GM23338 (cell line): ENCODE measurements around the gene CYSRT1. TPM values are rescaled to one million over a fixed set of nuclear protein-coding genes. Genes with fewer than 3 reads are reported as not detected.

Source experiments
- ATAC-seq: fragments of 200-7000 bp; cut with Tn5 transposase; 3 replicates; pipeline ENCODE4 v1.9.1; 2020
- DNase-seq: peaks from one replicate; pipeline ENCODE4 v3.0.0-alpha.2; 2015; ENCODE audit warnings: low spot score
- H2AFZ ChIP-seq: fragments of 200-600 bp; sonication (generic); 2 replicates; pipeline ENCODE4 v1.8.0; 2016; ENCODE audit warnings: antibody characterized with exemption, mild to moderate bottlenecking, moderate library complexity
- H3F3A ChIP-seq: fragments of 200-600 bp; sonication (generic); replicated peaks from 2 replicates; pipeline ENCODE4 v1.8.0; 2017; ENCODE audit warnings: antibody characterized with exemption, mixed run types, low read depth
- H3K27ac ChIP-seq: fragments of 200-600 bp; sonication (generic); 2 replicates; pipeline ENCODE4 v1.6.1; 2016; ENCODE audit warnings: low read depth
- H3K27me3 ChIP-seq: fragments of 200-600 bp; sonication (generic); 2 replicates; pipeline ENCODE4 v1.8.0; 2016; ENCODE audit warnings: mild to moderate bottlenecking, mixed run types, moderate library complexity; ENCODE audit not compliant: insufficient read depth
- H3K36me3 ChIP-seq: fragments of 200-600 bp; sonication (generic); 2 replicates; pipeline ENCODE4 v1.8.0; 2016; ENCODE audit warnings: mild to moderate bottlenecking; ENCODE audit not compliant: insufficient read depth
- H3K4me1 ChIP-seq: fragments of 200-600 bp; sonication (generic); 2 replicates; pipeline ENCODE4 v1.8.0; 2016; ENCODE audit warnings: mild to moderate bottlenecking, moderate library complexity; ENCODE audit not compliant: insufficient read depth
- H3K4me2 ChIP-seq: fragments of 200-600 bp; sonication (generic); 2 replicates; pipeline ENCODE4 v1.7.1; 2017; ENCODE audit warnings: mixed run types
- H3K4me3 ChIP-seq: fragments of 200-600 bp; sonication (generic); 2 replicates; pipeline ENCODE4 v1.6.1; 2016; ENCODE audit warnings: mixed run types
- H3K79me2 ChIP-seq: fragments of 200-600 bp; sonication (generic); replicated peaks from 2 replicates; pipeline ENCODE4 v1.8.0; 2017; ENCODE audit warnings: mild to moderate bottlenecking; ENCODE audit not compliant: insufficient read depth
- H3K9me2 ChIP-seq: fragments of 200-600 bp; sonication (generic); 2 replicates; pipeline ENCODE4 v1.8.0; 2017; ENCODE audit not compliant: insufficient read depth
- H4K20me1 ChIP-seq: fragments of 200-600 bp; sonication (generic); replicated peaks from 2 replicates; pipeline ENCODE4 v1.8.0; 2017; ENCODE audit warnings: mild to moderate bottlenecking; ENCODE audit not compliant: insufficient read depth
- H3K27ac Mint-ChIP-seq: 2 replicates; pipeline ENCODE4 v1.8.0; 2020; ENCODE audit warnings: inconsistent platforms, mild to moderate bottlenecking, moderate library complexity, mixed read lengths
- H3K27me3 Mint-ChIP-seq: 3 replicates; pipeline ENCODE4 v1.8.0; 2022; ENCODE audit warnings: low read depth, mild to moderate bottlenecking, moderate library complexity, mixed read lengths, inconsistent platforms; ENCODE audit not compliant: insufficient read depth, poor library complexity
- H3K36me3 Mint-ChIP-seq: 3 replicates; pipeline ENCODE4 v1.8.0; 2021; ENCODE audit warnings: low read depth, mild to moderate bottlenecking, inconsistent platforms, moderate library complexity, mixed read lengths
- H3K4me1 Mint-ChIP-seq: 3 replicates; pipeline ENCODE4 v1.8.0; 2020; ENCODE audit warnings: mild to moderate bottlenecking, inconsistent platforms, mixed read lengths
- H3K4me3 Mint-ChIP-seq: 3 replicates; pipeline ENCODE4 v1.8.0; 2021; ENCODE audit warnings: moderate library complexity, mild to moderate bottlenecking, inconsistent platforms, mixed read lengths
- H3K9me3 Mint-ChIP-seq: 3 replicates; pipeline ENCODE4 v1.8.0; 2020; ENCODE audit warnings: moderate library complexity, mild to moderate bottlenecking, inconsistent platforms, mixed read lengths
- CREB1 ChIP-seq: fragments of 250-450 bp; sonication (Bioruptor Pico); IDR thresholded peaks from 2 replicates; pipeline ENCODE4 v1.5.0; 2020; ENCODE audit warnings: low read depth, mild to moderate bottlenecking, moderate library complexity
- EZH2phosphoT487 ChIP-seq: fragments of 200-600 bp; sonication (generic); IDR thresholded peaks from one replicate; pipeline ENCODE4 v1.8.1; 2018; ENCODE audit warnings: antibody characterized with exemption; ENCODE audit not compliant: unreplicated experiment
- JUNB ChIP-seq: IDR thresholded peaks from one replicate; pipeline ENCODE4 v1.6.1; 2016; ENCODE audit warnings: antibody characterized with exemption; ENCODE audit not compliant: unreplicated experiment
- STAT1 ChIP-seq: IDR thresholded peaks from one replicate; pipeline ENCODE4 v1.6.1; 2016; ENCODE audit warnings: antibody characterized with exemption; ENCODE audit not compliant: unreplicated experiment
- ZNF114 ChIP-seq: fragments of 250-450 bp; sonication (Bioruptor Pico); IDR thresholded peaks from 2 replicates; pipeline ENCODE4 v1.5.0; 2020; ENCODE audit warnings: mild to moderate bottlenecking, moderate library complexity
- polyA plus RNA-seq: library from polyadenylated mRNA; unstranded; fragments of >200 nt; fragmentation: Nextera tagmentation; extraction: Ambion mirVana; gene quantifications from 2 replicates; pipeline ENCODE4 v1.2.1, GENCODE V29; 2016
- total RNA-seq: library from RNA; depleted of rRNA; stranded (reverse); fragments of >200 nt; shearing (Covaris generic); gene quantifications from 2 replicates; pipeline ENCODE4 v1.2.3, GENCODE V29; 2014
- TF ChIP-seq, protein P1 (sequence below): IDR thresholded peaks from 2 replicates; pipeline ENCODE4 v1.6.1; 2016; ENCODE audit warnings: antibody characterized with exemption
- TF ChIP-seq, protein P2 (sequence below): fragments of 250-450 bp; sonication (Bioruptor Pico); IDR thresholded peaks from 2 replicates; pipeline ENCODE4 v1.5.0; 2020; ENCODE audit warnings: mild to moderate bottlenecking, moderate library complexity
- TF ChIP-seq, protein P3 (sequence below): IDR thresholded peaks from one replicate; pipeline ENCODE4 v1.6.1; 2018; ENCODE audit warnings: antibody characterized with exemption; ENCODE audit not compliant: unreplicated experiment

The CYSRT1 gene
- total and polyA plus RNA-seq, 2 experiments from 2014 or later: 2.0 to 3.2 TPM

DNA sequence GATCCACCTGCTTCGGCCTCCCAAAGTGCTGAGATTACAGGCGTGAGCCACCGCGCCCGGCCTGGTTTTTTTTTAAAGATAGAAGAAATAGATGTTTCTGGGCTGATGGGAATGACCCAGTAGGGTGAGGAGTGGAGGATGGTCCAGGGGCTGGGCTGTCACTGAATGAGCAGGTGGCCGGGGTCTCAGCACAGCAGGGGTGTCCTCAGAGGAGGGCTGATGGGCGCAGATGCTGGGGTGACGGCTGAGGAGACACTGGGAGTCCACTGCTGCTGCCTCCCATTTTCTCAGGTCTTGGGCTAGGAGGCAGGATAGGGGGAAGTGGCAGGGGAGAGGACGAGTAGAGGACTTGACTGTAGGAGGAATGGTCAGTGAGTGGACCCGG, 50.2 kb downstream of the CYSRT1 start:
- Histone ChIP-seq H3F3A (0 out of 2 replicates have a peak, but pooled peaks cover 13% of the 10 kb centered on the region), H3K79me2 (no peaks in the 10 kb centered on the region), H3K27me3 (0 out of 2 replicates have a peak, but pooled peaks cover 3% of the 10 kb centered on the region), H3K4me1 (peaks cover 12% of the 10 kb centered on the region), H2AFZ (no peak overlapping the region), H3K36me3 (no peaks in the 10 kb centered on the region), H3K9me2 (no peaks in the 10 kb centered on the region), H3K4me2 (no peak overlapping the region), H3K4me3 (no peak overlapping the region), H3K27ac (no peak overlapping the region), H4K20me1 (no peaks in the 10 kb centered on the region)
- Mint-ChIP-seq H3K27me3 (peaks cover 28% of the 10 kb centered on the region), H3K36me3 (peaks cover 9% of the 10 kb centered on the region), H3K4me3 (no peak overlapping the region; the same call in 2 of the 3 replicates), H3K27ac (peak overlapping the region; percentile 86), H3K9me3 (no peaks in the 10 kb centered on the region; the same call in 2 of the 3 replicates), H3K4me1 (peaks cover 36% of the 10 kb centered on the region)
- ATAC-seq (no peak), DNase-seq (no peak)
- TF ChIP-seq, protein P1, sequence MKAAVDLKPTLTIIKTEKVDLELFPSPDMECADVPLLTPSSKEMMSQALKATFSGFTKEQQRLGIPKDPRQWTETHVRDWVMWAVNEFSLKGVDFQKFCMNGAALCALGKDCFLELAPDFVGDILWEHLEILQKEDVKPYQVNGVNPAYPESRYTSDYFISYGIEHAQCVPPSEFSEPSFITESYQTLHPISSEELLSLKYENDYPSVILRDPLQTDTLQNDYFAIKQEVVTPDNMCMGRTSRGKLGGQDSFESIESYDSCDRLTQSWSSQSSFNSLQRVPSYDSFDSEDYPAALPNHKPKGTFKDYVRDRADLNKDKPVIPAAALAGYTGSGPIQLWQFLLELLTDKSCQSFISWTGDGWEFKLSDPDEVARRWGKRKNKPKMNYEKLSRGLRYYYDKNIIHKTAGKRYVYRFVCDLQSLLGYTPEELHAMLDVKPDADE: no peak
- TF ChIP-seq EZH2phosphoT487 (no peak), STAT1 (no peak), ZNF114 (CRISPR knock-in tag) (no peak), JUNB (no peak), CREB1 (CRISPR knock-in tag) (no peak)
- TF ChIP-seq, protein P2, sequence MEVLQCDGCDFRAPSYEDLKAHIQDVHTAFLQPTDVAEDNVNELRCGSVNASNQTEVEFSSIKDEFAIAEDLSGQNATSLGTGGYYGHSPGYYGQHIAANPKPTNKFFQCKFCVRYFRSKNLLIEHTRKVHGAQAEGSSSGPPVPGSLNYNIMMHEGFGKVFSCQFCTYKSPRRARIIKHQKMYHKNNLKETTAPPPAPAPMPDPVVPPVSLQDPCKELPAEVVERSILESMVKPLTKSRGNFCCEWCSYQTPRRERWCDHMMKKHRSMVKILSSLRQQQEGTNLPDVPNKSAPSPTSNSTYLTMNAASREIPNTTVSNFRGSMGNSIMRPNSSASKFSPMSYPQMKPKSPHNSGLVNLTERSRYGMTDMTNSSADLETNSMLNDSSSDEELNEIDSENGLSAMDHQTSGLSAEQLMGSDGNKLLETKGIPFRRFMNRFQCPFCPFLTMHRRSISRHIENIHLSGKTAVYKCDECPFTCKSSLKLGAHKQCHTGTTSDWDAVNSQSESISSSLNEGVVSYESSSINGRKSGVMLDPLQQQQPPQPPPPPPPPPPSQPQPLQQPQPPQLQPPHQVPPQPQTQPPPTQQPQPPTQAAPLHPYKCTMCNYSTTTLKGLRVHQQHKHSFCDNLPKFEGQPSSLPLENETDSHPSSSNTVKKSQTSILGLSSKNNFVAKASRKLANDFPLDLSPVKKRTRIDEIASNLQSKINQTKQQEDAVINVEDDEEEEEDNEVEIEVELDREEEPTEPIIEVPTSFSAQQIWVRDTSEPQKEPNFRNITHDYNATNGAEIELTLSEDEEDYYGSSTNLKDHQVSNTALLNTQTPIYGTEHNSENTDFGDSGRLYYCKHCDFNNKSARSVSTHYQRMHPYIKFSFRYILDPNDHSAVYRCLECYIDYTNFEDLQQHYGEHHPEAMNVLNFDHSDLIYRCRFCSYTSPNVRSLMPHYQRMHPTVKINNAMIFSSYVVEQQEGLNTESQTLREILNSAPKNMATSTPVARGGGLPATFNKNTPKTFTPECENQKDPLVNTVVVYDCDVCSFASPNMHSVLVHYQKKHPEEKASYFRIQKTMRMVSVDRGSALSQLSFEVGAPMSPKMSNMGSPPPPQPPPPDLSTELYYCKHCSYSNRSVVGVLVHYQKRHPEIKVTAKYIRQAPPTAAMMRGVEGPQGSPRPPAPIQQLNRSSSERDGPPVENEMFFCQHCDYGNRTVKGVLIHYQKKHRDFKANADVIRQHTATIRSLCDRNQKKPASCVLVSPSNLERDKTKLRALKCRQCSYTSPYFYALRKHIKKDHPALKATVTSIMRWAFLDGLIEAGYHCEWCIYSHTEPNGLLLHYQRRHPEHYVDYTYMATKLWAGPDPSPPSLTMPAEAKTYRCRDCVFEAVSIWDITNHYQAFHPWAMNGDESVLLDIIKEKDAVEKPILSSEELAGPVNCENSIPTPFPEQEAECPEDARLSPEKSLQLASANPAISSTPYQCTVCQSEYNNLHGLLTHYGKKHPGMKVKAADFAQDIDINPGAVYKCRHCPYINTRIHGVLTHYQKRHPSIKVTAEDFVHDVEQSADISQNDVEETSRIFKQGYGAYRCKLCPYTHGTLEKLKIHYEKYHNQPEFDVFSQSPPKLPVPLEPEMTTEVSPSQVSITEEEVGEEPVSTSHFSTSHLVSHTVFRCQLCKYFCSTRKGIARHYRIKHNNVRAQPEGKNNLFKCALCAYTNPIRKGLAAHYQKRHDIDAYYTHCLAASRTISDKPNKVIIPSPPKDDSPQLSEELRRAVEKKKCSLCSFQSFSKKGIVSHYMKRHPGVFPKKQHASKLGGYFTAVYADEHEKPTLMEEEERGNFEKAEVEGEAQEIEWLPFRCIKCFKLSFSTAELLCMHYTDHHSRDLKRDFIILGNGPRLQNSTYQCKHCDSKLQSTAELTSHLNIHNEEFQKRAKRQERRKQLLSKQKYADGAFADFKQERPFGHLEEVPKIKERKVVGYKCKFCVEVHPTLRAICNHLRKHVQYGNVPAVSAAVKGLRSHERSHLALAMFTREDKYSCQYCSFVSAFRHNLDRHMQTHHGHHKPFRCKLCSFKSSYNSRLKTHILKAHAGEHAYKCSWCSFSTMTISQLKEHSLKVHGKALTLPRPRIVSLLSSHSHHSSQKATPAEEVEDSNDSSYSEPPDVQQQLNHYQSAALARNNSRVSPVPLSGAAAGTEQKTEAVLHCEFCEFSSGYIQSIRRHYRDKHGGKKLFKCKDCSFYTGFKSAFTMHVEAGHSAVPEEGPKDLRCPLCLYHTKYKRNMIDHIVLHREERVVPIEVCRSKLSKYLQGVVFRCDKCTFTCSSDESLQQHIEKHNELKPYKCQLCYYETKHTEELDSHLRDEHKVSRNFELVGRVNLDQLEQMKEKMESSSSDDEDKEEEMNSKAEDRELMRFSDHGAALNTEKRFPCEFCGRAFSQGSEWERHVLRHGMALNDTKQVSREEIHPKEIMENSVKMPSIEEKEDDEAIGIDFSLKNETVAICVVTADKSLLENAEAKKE (CRISPR knock-in tag): no peak
- TF ChIP-seq, protein P3, sequence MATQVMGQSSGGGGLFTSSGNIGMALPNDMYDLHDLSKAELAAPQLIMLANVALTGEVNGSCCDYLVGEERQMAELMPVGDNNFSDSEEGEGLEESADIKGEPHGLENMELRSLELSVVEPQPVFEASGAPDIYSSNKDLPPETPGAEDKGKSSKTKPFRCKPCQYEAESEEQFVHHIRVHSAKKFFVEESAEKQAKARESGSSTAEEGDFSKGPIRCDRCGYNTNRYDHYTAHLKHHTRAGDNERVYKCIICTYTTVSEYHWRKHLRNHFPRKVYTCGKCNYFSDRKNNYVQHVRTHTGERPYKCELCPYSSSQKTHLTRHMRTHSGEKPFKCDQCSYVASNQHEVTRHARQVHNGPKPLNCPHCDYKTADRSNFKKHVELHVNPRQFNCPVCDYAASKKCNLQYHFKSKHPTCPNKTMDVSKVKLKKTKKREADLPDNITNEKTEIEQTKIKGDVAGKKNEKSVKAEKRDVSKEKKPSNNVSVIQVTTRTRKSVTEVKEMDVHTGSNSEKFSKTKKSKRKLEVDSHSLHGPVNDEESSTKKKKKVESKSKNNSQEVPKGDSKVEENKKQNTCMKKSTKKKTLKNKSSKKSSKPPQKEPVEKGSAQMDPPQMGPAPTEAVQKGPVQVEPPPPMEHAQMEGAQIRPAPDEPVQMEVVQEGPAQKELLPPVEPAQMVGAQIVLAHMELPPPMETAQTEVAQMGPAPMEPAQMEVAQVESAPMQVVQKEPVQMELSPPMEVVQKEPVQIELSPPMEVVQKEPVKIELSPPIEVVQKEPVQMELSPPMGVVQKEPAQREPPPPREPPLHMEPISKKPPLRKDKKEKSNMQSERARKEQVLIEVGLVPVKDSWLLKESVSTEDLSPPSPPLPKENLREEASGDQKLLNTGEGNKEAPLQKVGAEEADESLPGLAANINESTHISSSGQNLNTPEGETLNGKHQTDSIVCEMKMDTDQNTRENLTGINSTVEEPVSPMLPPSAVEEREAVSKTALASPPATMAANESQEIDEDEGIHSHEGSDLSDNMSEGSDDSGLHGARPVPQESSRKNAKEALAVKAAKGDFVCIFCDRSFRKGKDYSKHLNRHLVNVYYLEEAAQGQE: no peak
